Body of pancreas (tissue), 4 donors: ENCODE results near the gene CCDC185.

ENCODE experiments used
- CTCF ChIP-seq, 7 experiments: fragments of 450-650 bp in 4 of 7; fragments of 200-600 bp in 3 of 7; sonication (generic) in 3 of 7; IDR thresholded peaks; one replicate each; pipeline ENCODE4 v1.5.1; 2016 to 2019; ENCODE audit warnings: antibody characterized with exemption in 7 of 7
- POLR2A ChIP-seq, 3 donors: fragments of 450-650 bp; IDR thresholded peaks; one replicate each; pipeline ENCODE4 v1.6.1; 2016; ENCODE audit warnings: antibody characterized with exemption in 3 of 3, mild to moderate bottlenecking in 2 of 3

GRCh38 chr1:223430236-223430635 lies 37.0 kb downstream of the CCDC185 start:
- TF ChIP-seq CTCF (IDR thresholded peaks at IDR 0.05) (no peak), POLR2A (IDR thresholded peaks at IDR 0.05) (no peak)
